Transverse colon (tissue), 4 donors: ENCODE measurements around the gene TRAF3IP3. TPM values are rescaled to one million over a fixed set of nuclear protein-coding genes. Genes with fewer than 3 reads are reported as not detected.

ENCODE experiments used
- DNase-seq: peaks from one replicate; pipeline ENCODE4 v3.0.0-alpha.2; 2019
- H3K27ac ChIP-seq, 4 donors: fragments of 200-600 bp; sonication (generic); 2 replicates each; pipeline ENCODE4 v1.5.1; 2016 to 2018; ENCODE audit warnings: inconsistent platforms in 4 of 4
- H3K27me3 ChIP-seq: fragments of 200-600 bp; sonication (generic); 2 replicates; pipeline ENCODE4 v1.5.1; 2017; ENCODE audit warnings: inconsistent platforms
- H3K36me3 ChIP-seq, 4 donors: fragments of 200-600 bp; sonication (generic); 2 replicates each; pipeline ENCODE4 v1.5.1; 2017 to 2019; ENCODE audit warnings: inconsistent platforms in 4 of 4
- H3K4me1 ChIP-seq, 4 donors: fragments of 200-600 bp; sonication (generic); 2 replicates each; pipeline ENCODE4 v1.5.1; 2017 to 2020; ENCODE audit warnings: inconsistent platforms in 4 of 4
- H3K4me3 ChIP-seq, 4 donors: fragments of 200-600 bp; sonication (generic); 1 replicate in 1 of 4; 2 replicates in 3 of 4; pipeline versions ENCODE4 v1.5.1 to v1.6.1; 2017 to 2019; ENCODE audit warnings: inconsistent platforms in 4 of 4
- H3K9me3 ChIP-seq, 2 donors: fragments of 200-600 bp; sonication (generic); 2 replicates each; pipeline ENCODE4 v1.5.1; 2017 to 2019; ENCODE audit warnings: inconsistent platforms in 2 of 2
- EP300 ChIP-seq: sonication (generic); formaldehyde crosslinking; IDR thresholded peaks from one replicate; pipeline ENCODE4 v1.6.1; 2017; ENCODE audit warnings: antibody characterized with exemption, low read depth
- POLR2A ChIP-seq: fragments of 450-650 bp; IDR thresholded peaks from one replicate; pipeline ENCODE4 v1.6.1; 2016; ENCODE audit warnings: antibody characterized with exemption, mild to moderate bottlenecking, moderate library complexity
- POLR2AphosphoS5 ChIP-seq, 3 donors: sonication (generic); formaldehyde crosslinking; IDR thresholded peaks; one replicate each; pipeline ENCODE4 v1.6.1; 2016; ENCODE audit warnings: antibody characterized with exemption in 3 of 3
- WGBS, 2 donors: methylation state at CpG; one replicate each; pipeline ENCODE4 v1.1.5; 2018; ENCODE audit warnings: low coverage in 1 of 2; 5-methylcytosine and 5-hydroxymethylcytosine counted together
- in situ Hi-C, 4 donors: fragments of 200-750 bp; cut with MboI; loops; one replicate each; pipeline versions ENCODE4 v1.15.0 to v1.15.1; 2017; ENCODE audit warnings: low sequenced_read_pairs in 3 of 4, low pct_ligation_motif_present in 1 of 4, low pct_unique_long_range_greater_than_20kb in 1 of 4
- intact Hi-C: fragments of 100-400 bp; cut with DNase I; formaldehyde crosslinking; loops from one replicate; pipeline ENCODE4 v1.15.1; 2023; ENCODE audit warnings: low total_unique reads
- total RNA-seq, 4 donors: library from RNA; depleted of rRNA; stranded (reverse); fragments of >200 nt; gene quantifications; one replicate each; pipeline ENCODE4 v1.1.0, GENCODE V29; 2016
- TF ChIP-seq, protein P1 (sequence below), 5 experiments: fragments of 200-600 bp in 3 of 5; fragments of 450-650 bp in 2 of 5; sonication (generic) in 3 of 5; IDR thresholded peaks; 1 replicate in 2 of 5; 2 replicates in 3 of 5; pipeline ENCODE4 v1.5.1; 2016 to 2017; ENCODE audit warnings: antibody characterized with exemption in 5 of 5, inconsistent platforms in 3 of 5, mild to moderate bottlenecking in 2 of 5, moderate library complexity in 1 of 5

TRAF3IP3 gene
- total RNA-seq, 4 donors from 2014 or later: 2.3 to 17.6 (median 6.8) TPM

GRCh38 chr1:209822706-209823105 lies 66.9 kb downstream of the TRAF3IP3 start:
- no peak for DNase-seq
- Histone ChIP-seq H3K9me3 (no peaks in the 10 kb centered on the region), H3K36me3 (no peaks in the 10 kb centered on the region), H3K27me3 (peaks cover 7% of the 10 kb centered on the region), H3K4me1 (peaks cover 0 to 12% (median 8%) of the 10 kb centered on the region in 4 donors), H3K27ac (peak overlapping the region in 3 of 4 donors; percentile 22 to 46 (median 38)), H3K4me3 (no peak overlapping the region)
- intact Hi-C loops (no loop called here), in situ Hi-C loops (no loop called here)
- 52 to 57% methylated on average over 4 to 7 of the region's 7 CpGs for WGBS, 2 donors
- TF ChIP-seq EP300 (no peak), POLR2AphosphoS5 (IDR thresholded peaks at IDR 0.05) (no peak), POLR2A (no peak)
- TF ChIP-seq, protein P1, sequence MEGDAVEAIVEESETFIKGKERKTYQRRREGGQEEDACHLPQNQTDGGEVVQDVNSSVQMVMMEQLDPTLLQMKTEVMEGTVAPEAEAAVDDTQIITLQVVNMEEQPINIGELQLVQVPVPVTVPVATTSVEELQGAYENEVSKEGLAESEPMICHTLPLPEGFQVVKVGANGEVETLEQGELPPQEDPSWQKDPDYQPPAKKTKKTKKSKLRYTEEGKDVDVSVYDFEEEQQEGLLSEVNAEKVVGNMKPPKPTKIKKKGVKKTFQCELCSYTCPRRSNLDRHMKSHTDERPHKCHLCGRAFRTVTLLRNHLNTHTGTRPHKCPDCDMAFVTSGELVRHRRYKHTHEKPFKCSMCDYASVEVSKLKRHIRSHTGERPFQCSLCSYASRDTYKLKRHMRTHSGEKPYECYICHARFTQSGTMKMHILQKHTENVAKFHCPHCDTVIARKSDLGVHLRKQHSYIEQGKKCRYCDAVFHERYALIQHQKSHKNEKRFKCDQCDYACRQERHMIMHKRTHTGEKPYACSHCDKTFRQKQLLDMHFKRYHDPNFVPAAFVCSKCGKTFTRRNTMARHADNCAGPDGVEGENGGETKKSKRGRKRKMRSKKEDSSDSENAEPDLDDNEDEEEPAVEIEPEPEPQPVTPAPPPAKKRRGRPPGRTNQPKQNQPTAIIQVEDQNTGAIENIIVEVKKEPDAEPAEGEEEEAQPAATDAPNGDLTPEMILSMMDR (IDR thresholded peaks at IDR 0.05): no peak

DNA sequence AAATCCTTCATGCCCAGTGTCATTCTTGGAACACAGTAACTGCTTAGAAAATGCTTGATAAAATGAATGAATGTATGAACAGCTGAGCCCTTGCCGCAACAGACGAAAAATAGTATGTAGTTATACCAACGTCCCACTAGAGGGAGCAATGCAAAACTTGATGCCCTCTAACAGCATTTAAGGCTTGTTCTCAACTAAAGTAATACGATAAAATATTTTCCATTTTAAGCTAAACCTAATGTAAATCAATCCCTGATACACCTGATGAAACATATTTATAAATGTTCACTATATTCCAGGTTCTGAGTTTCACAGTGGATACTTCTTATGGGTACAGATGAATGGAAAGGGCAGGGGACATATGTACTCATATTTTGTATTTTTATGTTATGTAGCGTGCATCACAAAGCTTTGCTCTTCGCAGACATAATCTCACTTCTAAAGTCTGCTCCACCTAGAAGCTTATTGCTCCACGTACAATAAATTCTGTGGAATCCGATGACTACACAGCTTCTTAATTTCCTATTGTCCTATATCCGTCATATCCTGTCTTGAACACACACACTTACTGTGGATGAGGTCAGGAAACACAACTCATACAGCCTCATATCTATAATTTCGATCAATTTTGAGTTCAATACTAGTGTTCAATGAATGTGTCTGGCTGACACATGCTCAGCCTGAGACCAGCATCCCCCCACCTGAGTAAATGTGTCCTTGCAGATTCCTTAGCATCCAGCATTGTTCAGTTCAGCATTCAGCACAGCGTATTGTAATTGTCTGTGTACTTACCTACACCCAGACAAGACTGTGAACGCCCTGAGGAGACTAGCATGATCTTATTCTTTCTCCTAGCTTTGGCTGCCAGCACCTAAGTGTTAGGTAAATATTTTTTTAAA lies 67.5 kb downstream of the TRAF3IP3 start:
- peak overlapping the region in 1 of 4 donors; percentile 1 for H3K4me3 ChIP-seq
- no peak for TF ChIP-seq POLR2AphosphoS5 (IDR thresholded peaks at IDR 0.05)
- TF ChIP-seq, protein P1 (IDR thresholded peaks at IDR 0.05): peak; percentile 58 to 79 (median 71)
- no peak for TF ChIP-seq POLR2A
- no peak for DNase-seq
- H3K27ac ChIP-seq: peak overlapping the region; percentile 4 to 46 (median 30)
- intact Hi-C loops: no loop called here
- in situ Hi-C loops: no loop called here
- H3K9me3 ChIP-seq: no peaks in the 10 kb centered on the region
- no peaks in the 10 kb centered on the region for H3K36me3 ChIP-seq
- peaks cover 0 to 12% (median 9%) of the 10 kb centered on the region in 4 donors for H3K4me1 ChIP-seq
- H3K27me3 ChIP-seq: peaks cover 7% of the 10 kb centered on the region
- 26 to 30% methylated on average over 10 to 12 of the region's 12 CpGs for WGBS, 2 donors

- H3K27ac ChIP-seq: peak overlapping the region in 3 of 4 donors; percentile 33 to 82 (median 41)
- H3K27me3 ChIP-seq: peaks cover 3% of the 10 kb centered on the region
- peaks cover 0 to 27% (median 15%) of the 10 kb centered on the region in 4 donors for H3K4me1 ChIP-seq
- no peak for DNase-seq
- TF ChIP-seq EP300: no peak
- TF ChIP-seq POLR2AphosphoS5 (IDR thresholded peaks at IDR 0.05): peak in 1 of 3 donors; percentile 32
- no peak for TF ChIP-seq POLR2A
- intact Hi-C loops: no loop called here
- H3K9me3 ChIP-seq: no peaks in the 10 kb centered on the region
- in situ Hi-C loops: no loop called here
- 52 to 65% methylated on average over 9 to 11 of the region's 11 CpGs for WGBS, 2 donors
- peaks cover 0 to 2% (median under 1%) of the 10 kb centered on the region in 4 donors for H3K36me3 ChIP-seq
- no peak overlapping the region for H3K4me3 ChIP-seq
Observed at GRCh38 chr1:209825591-209826434, 70.0 kb downstream of the TRAF3IP3 start.

GRCh38 chr1:209827384-209828262 lies 71.8 kb downstream of the TRAF3IP3 start, which contains the start of gene UTP25:
Gene UTP25 (plus strand): TSS chr1:209827972. CDS start chr1:209828064, 92 bp downstream.
- peak within 1 kb of the TSS; percentile 55 to 83 (median 64) for H3K4me3 ChIP-seq
- intact Hi-C loops: no loop called here
- peak; percentile 95 for DNase-seq
- H3K27me3 ChIP-seq: no peaks in the 10 kb centered on the region
- no peaks in the 10 kb centered on the region for H3K9me3 ChIP-seq
- H3K4me1 ChIP-seq: peaks cover 0 to 27% (median 15%) of the 10 kb centered on the region in 4 donors
- peak within 1 kb of the TSS; percentile 74 to 85 (median 80) for H3K27ac ChIP-seq
- TF ChIP-seq, protein P1 (IDR thresholded peaks at IDR 0.05): peak; percentile 53 to 82 (median 60)
- peak; percentile 78 to 92 (median 88) for TF ChIP-seq POLR2AphosphoS5 (IDR thresholded peaks at IDR 0.05)
- TF ChIP-seq POLR2A: peak; percentile 69
- TF ChIP-seq EP300: no peak
- 18 to 49% methylated on average over 6 to 48 of the region's 51 CpGs for WGBS, 2 donors
- peaks cover 0 to 20% (median 10%) of the 10 kb centered on the region in 4 donors for H3K36me3 ChIP-seq
- in situ Hi-C loops: no loop called here
